Measurements from ENCODE around the gene WNK2.

DNA sequence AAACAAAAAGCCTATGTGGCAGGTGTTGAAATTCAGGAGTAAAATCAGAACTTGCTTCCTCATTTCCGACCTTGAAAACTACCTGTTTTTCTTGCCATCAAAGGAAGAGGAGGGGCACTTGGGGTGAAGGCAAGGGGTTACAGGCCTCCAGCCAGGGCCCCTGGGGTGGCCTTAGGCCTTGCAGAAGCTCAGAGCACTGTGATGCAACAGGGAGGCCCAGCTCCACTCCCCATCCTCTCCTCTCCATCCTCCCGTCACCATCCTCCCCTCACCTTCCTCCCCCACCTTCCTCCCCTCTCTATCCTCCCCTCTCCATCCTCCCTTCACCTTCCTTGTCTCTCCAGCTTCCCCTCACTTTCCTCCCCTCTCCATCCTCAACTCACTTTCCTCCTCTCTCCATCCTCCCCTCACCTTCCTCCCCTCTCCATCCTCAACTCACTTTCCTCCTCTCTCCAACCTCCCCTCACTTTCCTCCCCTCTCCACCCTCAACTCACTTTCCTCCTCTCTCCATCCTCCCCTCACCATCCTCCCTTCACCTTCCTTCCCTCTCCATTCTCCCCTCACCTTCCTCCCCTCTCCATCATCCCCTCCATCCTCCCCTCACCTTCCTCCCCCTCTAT, 111.6 kb downstream of the WNK2 start:
- TF ChIP-seq, protein P1, sequence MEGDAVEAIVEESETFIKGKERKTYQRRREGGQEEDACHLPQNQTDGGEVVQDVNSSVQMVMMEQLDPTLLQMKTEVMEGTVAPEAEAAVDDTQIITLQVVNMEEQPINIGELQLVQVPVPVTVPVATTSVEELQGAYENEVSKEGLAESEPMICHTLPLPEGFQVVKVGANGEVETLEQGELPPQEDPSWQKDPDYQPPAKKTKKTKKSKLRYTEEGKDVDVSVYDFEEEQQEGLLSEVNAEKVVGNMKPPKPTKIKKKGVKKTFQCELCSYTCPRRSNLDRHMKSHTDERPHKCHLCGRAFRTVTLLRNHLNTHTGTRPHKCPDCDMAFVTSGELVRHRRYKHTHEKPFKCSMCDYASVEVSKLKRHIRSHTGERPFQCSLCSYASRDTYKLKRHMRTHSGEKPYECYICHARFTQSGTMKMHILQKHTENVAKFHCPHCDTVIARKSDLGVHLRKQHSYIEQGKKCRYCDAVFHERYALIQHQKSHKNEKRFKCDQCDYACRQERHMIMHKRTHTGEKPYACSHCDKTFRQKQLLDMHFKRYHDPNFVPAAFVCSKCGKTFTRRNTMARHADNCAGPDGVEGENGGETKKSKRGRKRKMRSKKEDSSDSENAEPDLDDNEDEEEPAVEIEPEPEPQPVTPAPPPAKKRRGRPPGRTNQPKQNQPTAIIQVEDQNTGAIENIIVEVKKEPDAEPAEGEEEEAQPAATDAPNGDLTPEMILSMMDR (IDR thresholded peaks at IDR 0.05; ENCODE audit: low read depth, low read length), result no peak
- no peak for TF ChIP-seq EZH2phosphoT487 (IDR thresholded peaks at IDR 0.05; ENCODE audit: low read depth)

Measured in OCI-LY3 (cell line).